Naive thymus-derived CD4-positive, alpha-beta T cell (primary cell): Measurements from ENCODE around the gene ARHGAP6. TPM values are rescaled to one million over a fixed set of nuclear protein-coding genes. Genes with fewer than 3 reads are reported as not detected.

Experiments used
- ATAC-seq: fragments of 150-1000 bp; cut with Tn5 transposase; 2 replicates; pipeline ENCODE4 v1.10.0; 2021; ENCODE audit warnings: mild to moderate bottlenecking, moderate library complexity
- CTCF ChIA-PET: fragments of 350-600 bp; sonication (Branson Sonifier 250); formaldehyde crosslinking; loops from one replicate; lab custom pipeline; 2021; ENCODE audit warnings: antibody characterized with exemption; lab: Charles Lee
- POLR2A ChIA-PET: fragments of 350-600 bp; sonication (Branson Sonifier 250); formaldehyde crosslinking; loops from one replicate; lab custom pipeline; 2021; ENCODE audit warnings: antibody characterized with exemption, inconsistent platforms; lab: Charles Lee
- DNase-seq, 9 donors: peaks; one replicate each; pipeline versions ENCODE4 v3.0.0 to v3.0.0-alpha.2; 2020 to 2022; ENCODE audit warnings: mixed read lengths in 1 of 9
- H3K27ac ChIP-seq: one replicate; pipeline ENCODE4 v1.7.0; 2013; ENCODE audit warnings: mild to moderate bottlenecking, low read depth, low read length, moderate library complexity
- H3K27me3 ChIP-seq, 2 donors: one replicate each; pipeline ENCODE4 v1.7.0; 2013; ENCODE audit warnings: low read length in 2 of 2, mild to moderate bottlenecking in 2 of 2, moderate library complexity in 2 of 2; ENCODE audit not compliant: control insufficient read depth in 2 of 2, insufficient read depth in 2 of 2
- H3K36me3 ChIP-seq, 3 experiments: 1 replicate in 2 of 3; 2 replicates in 1 of 3; pipeline ENCODE4 v1.7.0; 2013; ENCODE audit warnings: low read length in 3 of 3, mild to moderate bottlenecking in 3 of 3, moderate library complexity in 1 of 3; ENCODE audit not compliant: insufficient read depth in 3 of 3, control insufficient read depth in 2 of 3
- H3K4me1 ChIP-seq, 2 donors: one replicate each; pipeline ENCODE4 v1.7.0; 2013; ENCODE audit warnings: low read length in 2 of 2, mild to moderate bottlenecking in 2 of 2, moderate library complexity in 1 of 2; ENCODE audit not compliant: control insufficient read depth in 2 of 2, insufficient read depth in 2 of 2
- H3K4me3 ChIP-seq: 2 replicates; pipeline ENCODE4 v1.7.0; 2013; ENCODE audit warnings: mild to moderate bottlenecking, low read length
- H3K9me3 ChIP-seq, 3 experiments: 1 replicate in 2 of 3; 2 replicates in 1 of 3; pipeline ENCODE4 v1.7.0; 2013; ENCODE audit warnings: low read length in 3 of 3; ENCODE audit not compliant: control insufficient read depth in 2 of 3
- H3K27ac Mint-ChIP-seq, 9 donors: one replicate each; pipeline ENCODE4 v1.8.0; 2020 to 2022; ENCODE audit warnings: mixed read lengths in 9 of 9, mild to moderate bottlenecking in 8 of 9, moderate library complexity in 5 of 9, inconsistent platforms in 2 of 9
- H3K27me3 Mint-ChIP-seq, 5 donors: one replicate each; pipeline ENCODE4 v1.8.0; 2021 to 2022; ENCODE audit warnings: mixed read lengths in 5 of 5, mild to moderate bottlenecking in 1 of 5
- H3K36me3 Mint-ChIP-seq, 5 donors: one replicate each; pipeline ENCODE4 v1.8.0; 2020 to 2022; ENCODE audit warnings: mixed read lengths in 5 of 5, mild to moderate bottlenecking in 3 of 5, inconsistent platforms in 1 of 5
- H3K4me1 Mint-ChIP-seq, 7 donors: one replicate each; pipeline ENCODE4 v1.8.0; 2020 to 2022; ENCODE audit warnings: mixed read lengths in 7 of 7, mild to moderate bottlenecking in 3 of 7, inconsistent platforms in 1 of 7
- H3K4me3 Mint-ChIP-seq, 10 donors: one replicate each; pipeline ENCODE4 v1.8.0; 2020 to 2022; ENCODE audit warnings: mild to moderate bottlenecking in 10 of 10, mixed read lengths in 10 of 10, moderate library complexity in 6 of 10, inconsistent platforms in 2 of 10
- H3K9me3 Mint-ChIP-seq, 11 donors: one replicate each; pipeline ENCODE4 v1.8.0; 2020 to 2022; ENCODE audit warnings: mixed read lengths in 11 of 11, mild to moderate bottlenecking in 4 of 11, inconsistent platforms in 1 of 11, moderate library complexity in 1 of 11
- intact Hi-C, 2 donors: fragments of 100-400 bp; cut with micrococcal nuclease; formaldehyde crosslinking; loops; one replicate each; pipeline ENCODE4 v1.15.1; 2023
- polyA plus RNA-seq, 2 donors: library from polyadenylated mRNA; unstranded; fragments of 300-500 nt; fragmentation: Illumina TruSeq; gene quantifications; one replicate each; pipeline ENCODE4 v1.2.3, GENCODE V29; 2021
- total RNA-seq, 6 experiments: library from RNA in 5 of 6; stranded (reverse) in 5 of 6; gene quantifications; 1 replicate in 5 of 6; 2 replicates in 1 of 6; pipeline ENCODE4 v1.2.3 and lab custom pipeline; 2021 to 2026

Gene ARHGAP6
- total and polyA plus RNA-seq, 7 experiments from 2014 or later, result 0.11 to 0.83 TPM; not detected in 5

GRCh38 chrX:11214346-11215190 is 451.2 kb downstream of the ARHGAP6 start:
- Mint-ChIP-seq H3K36me3 (no peaks in the 10 kb centered on the region), H3K27ac (no peak overlapping the region), H3K9me3 (peaks cover 0 to 20% (median 2%) of the 10 kb centered on the region in 11 donors), H3K4me3 (no peak overlapping the region), H3K4me1 (no peaks in the 10 kb centered on the region), H3K27me3 (no peaks in the 10 kb centered on the region)
- ChIA-PET CTCF (no interaction called here), POLR2A (no interaction called here)
- H3K27me3 ChIP-seq, result no peaks in the 10 kb centered on the region
- H3K4me1 ChIP-seq, result no peaks in the 10 kb centered on the region
- intact Hi-C loops, result no loop called here
- DNase-seq, result no peak
- no peaks in the 10 kb centered on the region for H3K36me3 ChIP-seq
- H3K4me3 ChIP-seq, result no peak overlapping the region
- no peak overlapping the region for H3K27ac ChIP-seq
- ATAC-seq, result no peak
- H3K9me3 ChIP-seq, result no peaks in the 10 kb centered on the region

GRCh38 chrX:11212741-11213140 is 453.0 kb downstream of the ARHGAP6 start:
- intact Hi-C loops, result no loop called here
- Mint-ChIP-seq H3K27me3 (no peaks in the 10 kb centered on the region), H3K36me3 (no peaks in the 10 kb centered on the region), H3K27ac (no peak overlapping the region), H3K9me3 (peaks cover 0 to 12% (median 2%) of the 10 kb centered on the region in 11 donors), H3K4me1 (no peaks in the 10 kb centered on the region), H3K4me3 (no peak overlapping the region)
- Histone ChIP-seq H3K27ac (no peak overlapping the region), H3K27me3 (no peaks in the 10 kb centered on the region), H3K9me3 (no peaks in the 10 kb centered on the region), H3K4me3 (no peak overlapping the region), H3K36me3 (no peaks in the 10 kb centered on the region), H3K4me1 (no peaks in the 10 kb centered on the region)
- CTCF ChIA-PET, result no interaction called here
- POLR2A ChIA-PET, result no interaction called here
- DNase-seq (no peak), ATAC-seq (no peak)

GRCh38 chrX:11210415-11210801 is 455.3 kb downstream of the ARHGAP6 start:
- Mint-ChIP-seq H3K27ac (no peak overlapping the region), H3K9me3 (peaks cover 0 to 3% (median 0%) of the 10 kb centered on the region in 11 donors), H3K27me3 (no peaks in the 10 kb centered on the region), H3K36me3 (no peaks in the 10 kb centered on the region), H3K4me3 (no peak overlapping the region), H3K4me1 (no peaks in the 10 kb centered on the region)
- H3K27ac ChIP-seq, result no peak overlapping the region
- H3K9me3 ChIP-seq, result no peaks in the 10 kb centered on the region
- CTCF ChIA-PET, result no interaction called here
- H3K4me1 ChIP-seq, result no peaks in the 10 kb centered on the region
- no peaks in the 10 kb centered on the region for H3K36me3 ChIP-seq
- no peaks in the 10 kb centered on the region for H3K27me3 ChIP-seq
- no peak for ATAC-seq
- intact Hi-C loops, result no loop called here
- no peak overlapping the region for H3K4me3 ChIP-seq
- DNase-seq, result no peak
- POLR2A ChIA-PET, result no interaction called here

- Mint-ChIP-seq H3K4me1 (no peaks in the 10 kb centered on the region), H3K27me3 (no peaks in the 10 kb centered on the region), H3K4me3 (no peak overlapping the region), H3K27ac (no peak overlapping the region), H3K36me3 (no peaks in the 10 kb centered on the region), H3K9me3 (peaks cover 0 to 3% (median 0%) of the 10 kb centered on the region in 11 donors)
- POLR2A ChIA-PET, result no interaction called here
- Histone ChIP-seq H3K27ac (no peak overlapping the region), H3K9me3 (no peaks in the 10 kb centered on the region), H3K4me3 (no peak overlapping the region), H3K36me3 (no peaks in the 10 kb centered on the region), H3K4me1 (no peaks in the 10 kb centered on the region), H3K27me3 (no peaks in the 10 kb centered on the region)
- CTCF ChIA-PET, result no interaction called here
- DNase-seq, result no peak
- intact Hi-C loops, result no loop called here
- ATAC-seq, result no peak
Measured at GRCh38 chrX:11209798-11210414, 455.8 kb downstream of the ARHGAP6 start.

- H3K27me3 ChIP-seq, result no peaks in the 10 kb centered on the region
- Mint-ChIP-seq H3K27ac (no peak overlapping the region), H3K4me3 (no peak overlapping the region), H3K36me3 (no peaks in the 10 kb centered on the region), H3K27me3 (no peaks in the 10 kb centered on the region), H3K9me3 (peaks cover 0 to 3% (median 0%) of the 10 kb centered on the region in 11 donors), H3K4me1 (no peaks in the 10 kb centered on the region)
- ATAC-seq (no peak), DNase-seq (no peak)
- H3K9me3 ChIP-seq, result no peaks in the 10 kb centered on the region
- no peaks in the 10 kb centered on the region for H3K36me3 ChIP-seq
- ChIA-PET POLR2A (no interaction called here), CTCF (no interaction called here)
- no peak overlapping the region for H3K4me3 ChIP-seq
- no peak overlapping the region for H3K27ac ChIP-seq
- intact Hi-C loops, result no loop called here
- H3K4me1 ChIP-seq, result no peaks in the 10 kb centered on the region
Measured at GRCh38 chrX:11206716-11207115, 459.0 kb downstream of the ARHGAP6 start.

- Histone ChIP-seq H3K36me3 (no peaks in the 10 kb centered on the region), H3K4me1 (no peaks in the 10 kb centered on the region), H3K9me3 (no peaks in the 10 kb centered on the region), H3K27ac (no peak overlapping the region), H3K27me3 (no peaks in the 10 kb centered on the region), H3K4me3 (no peak overlapping the region)
- Mint-ChIP-seq H3K27ac (no peak overlapping the region), H3K36me3 (no peaks in the 10 kb centered on the region), H3K4me3 (no peak overlapping the region), H3K4me1 (no peaks in the 10 kb centered on the region), H3K9me3 (peaks cover 0 to 3% (median 0%) of the 10 kb centered on the region in 11 donors), H3K27me3 (no peaks in the 10 kb centered on the region)
- ChIA-PET POLR2A (no interaction called here), CTCF (no interaction called here)
- intact Hi-C loops, result no loop called here
- DNase-seq (no peak), ATAC-seq (no peak)
Measured at GRCh38 chrX:11205796-11206195, 459.9 kb downstream of the ARHGAP6 start.

- Mint-ChIP-seq H3K27ac (no peak overlapping the region), H3K27me3 (peaks cover 0 to 6% (median 0%) of the 10 kb centered on the region in 5 donors), H3K36me3 (no peaks in the 10 kb centered on the region), H3K9me3 (no peaks in the 10 kb centered on the region), H3K4me3 (no peak overlapping the region), H3K4me1 (no peaks in the 10 kb centered on the region)
- DNase-seq (no peak), ATAC-seq (no peak)
- no peaks in the 10 kb centered on the region for H3K4me1 ChIP-seq
- H3K36me3 ChIP-seq, result no peaks in the 10 kb centered on the region
- ChIA-PET POLR2A (no interaction called here), CTCF (no interaction called here)
- H3K27me3 ChIP-seq, result no peaks in the 10 kb centered on the region
- no peaks in the 10 kb centered on the region for H3K9me3 ChIP-seq
- H3K27ac ChIP-seq, result no peak overlapping the region
- no peak overlapping the region for H3K4me3 ChIP-seq
- intact Hi-C loops, result no loop called here
Measured at GRCh38 chrX:11197671-11198070, 468.0 kb downstream of the ARHGAP6 start.
